ENCODE data around the gene FCER2. TPM values are rescaled to one million over a fixed set of nuclear protein-coding genes. Genes with fewer than 3 reads are reported as not detected.

The FCER2 gene
- polyA plus RNA-seq, 1 experiment: not detected

DNA sequence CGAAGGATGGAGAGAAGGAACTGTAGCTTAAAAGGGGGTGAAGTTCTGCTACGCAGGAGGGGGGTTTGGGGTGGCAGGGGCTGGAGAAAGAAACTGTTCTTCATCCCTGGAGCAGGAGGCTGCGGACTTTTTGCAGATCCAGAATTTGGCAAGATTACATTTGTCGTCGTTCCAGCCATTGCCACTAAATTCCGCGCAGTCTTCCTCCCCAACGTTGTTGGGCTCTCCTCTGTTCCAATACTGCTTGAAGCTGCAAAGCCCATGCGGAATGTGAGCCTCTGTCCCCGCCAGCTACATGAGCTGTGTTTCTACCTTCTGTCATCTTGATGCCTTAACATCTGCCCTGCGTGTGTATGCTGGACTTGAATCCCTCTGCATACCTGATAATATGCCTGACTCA lies 41.1 kb upstream of the FCER2 start:
- POLR2A ChIA-PET: no interaction called here

DNA sequence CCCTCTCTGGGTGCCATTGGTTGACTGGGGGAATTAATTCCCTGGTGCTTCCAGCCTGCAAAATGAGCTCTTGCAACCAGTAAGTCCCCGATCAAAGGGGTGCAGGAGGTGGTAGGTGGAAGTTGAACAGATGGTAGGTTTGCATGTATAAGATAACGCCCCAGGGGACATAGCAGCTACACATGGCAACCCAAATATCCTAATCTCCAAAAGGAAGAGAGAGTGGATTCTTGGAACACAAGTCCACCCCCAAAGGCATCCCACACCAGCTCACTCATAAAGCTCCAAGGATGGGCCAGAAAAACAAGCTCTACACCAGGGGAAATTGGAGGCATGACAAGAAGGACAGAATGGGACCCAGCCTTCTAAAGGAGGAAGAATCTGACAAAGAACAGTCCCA lies 40.6 kb upstream of the FCER2 start:
- no peak overlapping the region for H3K4me3 ChIP-seq (ENCODE audit: low read depth, low read length)
- ChIA-PET CTCF (no interaction called here), POLR2A (no interaction called here)
- peaks cover under 1% of the 10 kb centered on the region; the same call in 1 of the 2 replicates for H3K27me3 ChIP-seq (ENCODE audit: control insufficient read depth, insufficient read depth, low read length)
- no peak for TF ChIP-seq CTCF (IDR thresholded peaks at IDR 0.05; ENCODE audit: insufficient read depth, low read depth, low read length)
- H3K36me3 ChIP-seq (ENCODE audit: control insufficient read depth, insufficient read depth, low read length): no peaks in the 10 kb centered on the region
- DNase-seq (ENCODE audit: low read depth): no peak

More for the DNA sequence above, 41.1 kb upstream of the FCER2 start:
- TF ChIP-seq CTCF (IDR thresholded peaks at IDR 0.05; ENCODE audit: insufficient read depth, low read depth, low read length): no peak
- Histone ChIP-seq H3K4me3 (ENCODE audit: low read depth, low read length) (no peak overlapping the region), H3K27me3 (ENCODE audit: control insufficient read depth, insufficient read depth, low read length) (peaks cover 2% of the 10 kb centered on the region; the same call in 1 of the 2 replicates), H3K36me3 (ENCODE audit: control insufficient read depth, insufficient read depth, low read length) (no peaks in the 10 kb centered on the region)
- no peak for DNase-seq (ENCODE audit: low read depth)
- CTCF ChIA-PET: no interaction called here

DNA sequence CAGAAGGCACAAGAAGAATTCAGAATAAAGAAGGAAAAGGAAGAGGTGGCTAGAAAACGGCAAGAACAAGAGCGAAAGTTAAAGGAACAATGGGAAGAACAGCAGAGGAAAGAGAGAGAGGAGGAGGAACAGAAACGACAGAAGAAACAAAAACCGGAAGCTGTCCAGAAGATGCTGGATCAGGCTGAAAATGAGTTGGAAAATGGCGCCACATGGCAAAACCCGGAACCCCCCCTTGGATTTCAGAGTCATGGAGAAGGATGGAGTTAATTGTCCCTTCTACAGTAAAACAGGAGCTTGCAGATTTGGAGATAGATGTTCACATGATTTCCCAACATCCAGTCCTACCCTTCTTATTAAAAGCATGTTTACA lies 38.7 kb upstream of the FCER2 start:
- CTCF ChIA-PET: no interaction called here
- POLR2A ChIA-PET: no interaction called here
- TF ChIP-seq CTCF (IDR thresholded peaks at IDR 0.05; ENCODE audit: insufficient read depth, low read depth, low read length): no peak
- no peak for DNase-seq (ENCODE audit: low read depth)
- H3K4me3 ChIP-seq (ENCODE audit: low read depth, low read length): no peak overlapping the region
- H3K36me3 ChIP-seq (ENCODE audit: control insufficient read depth, insufficient read depth, low read length): no peaks in the 10 kb centered on the region
- H3K27me3 ChIP-seq (ENCODE audit: control insufficient read depth, insufficient read depth, low read length): no peaks in the 10 kb centered on the region

DNA sequence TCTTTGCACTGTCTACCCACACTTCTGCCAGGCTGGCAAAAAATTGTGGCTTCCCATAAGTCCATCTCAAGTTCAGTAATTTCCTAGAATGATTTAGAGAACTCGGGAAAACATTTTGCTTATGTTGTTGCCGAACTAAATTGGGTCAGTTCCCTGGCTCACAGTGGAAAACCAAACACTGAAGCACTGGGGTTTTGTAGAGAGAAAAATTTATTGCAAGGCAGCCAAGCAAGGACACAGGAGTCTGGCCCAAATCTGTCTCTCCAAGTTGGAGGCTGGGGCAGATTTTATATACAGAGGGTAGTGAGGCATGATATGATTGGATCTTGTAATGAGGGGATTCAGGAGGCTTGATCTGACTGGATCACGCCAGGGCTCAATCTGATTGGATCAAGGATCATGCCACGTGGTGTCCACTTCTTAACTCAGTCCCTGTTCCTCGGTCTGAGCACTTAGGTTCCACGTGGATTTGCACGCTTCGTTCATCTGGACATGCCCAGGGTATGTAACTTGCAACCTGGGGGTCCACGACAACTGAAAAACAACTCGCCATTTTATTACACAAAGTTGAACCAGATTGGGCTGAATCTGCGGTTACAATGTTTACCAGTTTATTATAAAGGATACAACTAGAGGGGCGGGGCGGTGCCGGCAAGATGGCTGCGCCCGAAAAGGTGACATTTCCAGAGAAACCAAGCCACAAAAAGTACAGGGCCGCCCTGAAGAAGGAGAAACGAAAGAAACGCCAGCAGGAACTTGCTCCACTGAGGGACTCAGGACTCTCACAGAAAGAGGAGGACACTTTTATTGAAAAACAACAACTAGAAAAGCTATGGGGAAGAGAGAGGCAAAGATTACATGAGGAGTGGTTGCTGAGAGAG lies 38.1 kb upstream of the FCER2 start:
- Histone ChIP-seq H3K4me3 (ENCODE audit: low read depth, low read length) (no peak overlapping the region), H3K27me3 (ENCODE audit: control insufficient read depth, insufficient read depth, low read length) (no peaks in the 10 kb centered on the region), H3K36me3 (ENCODE audit: control insufficient read depth, insufficient read depth, low read length) (no peaks in the 10 kb centered on the region)
- no peak for TF ChIP-seq CTCF (IDR thresholded peaks at IDR 0.05; ENCODE audit: insufficient read depth, low read depth, low read length)
- ChIA-PET POLR2A (no interaction called here), CTCF (interaction anchor here (1.0 kb wide), 1 partner anchor 59 kb away, joined by 3 read pairs; the partner anchor contains the start of gene TRAPPC5)
- no peak for DNase-seq (ENCODE audit: low read depth)

GRCh38 chr19:7739211-7739755 lies 37.4 kb upstream of the FCER2 start:
- POLR2A ChIA-PET: no interaction called here
- H3K27me3 ChIP-seq (ENCODE audit: control insufficient read depth, insufficient read depth, low read length): no peaks in the 10 kb centered on the region
- no peak for TF ChIP-seq CTCF (IDR thresholded peaks at IDR 0.05; ENCODE audit: insufficient read depth, low read depth, low read length)
- H3K36me3 ChIP-seq (ENCODE audit: control insufficient read depth, insufficient read depth, low read length): no peaks in the 10 kb centered on the region
- no peak overlapping the region for H3K4me3 ChIP-seq (ENCODE audit: low read depth, low read length)
- CTCF ChIA-PET: interaction anchor here (0.6 to 1.0 kb wide), 2 partner anchors 58 to 60 kb away, joined by 3 read pairs; partner anchors contain the start of gene TRAPPC5
- DNase-seq (ENCODE audit: low read depth): no peak
